GM19025 (cell line): ENCODE results near the gene TOM1L2.

Source experiments
- ATAC-seq: cut with Tn5 transposase; IDR thresholded peaks from one replicate; pipeline ENCODE4 v1.9.1; 2021; ENCODE audit warnings: mild to moderate bottlenecking, low read depth, moderate library complexity; ENCODE audit not compliant: unreplicated experiment

Gene TOM1L2

DNA sequence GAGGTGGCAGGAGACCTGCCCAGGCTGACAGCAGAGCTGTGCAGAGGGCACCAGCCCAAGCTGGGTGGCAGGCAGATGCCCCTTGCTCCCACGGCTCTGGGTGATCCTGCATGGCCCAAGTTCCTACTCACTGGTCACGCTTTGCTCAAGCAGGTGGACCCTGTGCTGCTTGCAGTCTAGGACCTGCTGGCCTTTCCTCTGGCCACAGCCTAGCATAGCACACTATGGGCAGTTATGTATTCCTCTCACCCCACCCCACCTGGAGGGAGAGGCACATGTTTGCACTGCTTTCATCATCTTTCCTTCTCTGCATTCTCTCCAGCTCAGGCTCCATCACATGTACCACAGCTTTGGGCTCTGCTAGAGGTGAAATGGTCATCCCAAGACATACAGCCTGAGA is 115.8 kb downstream of the TOM1L2 start:
- no peak for ATAC-seq

DNA sequence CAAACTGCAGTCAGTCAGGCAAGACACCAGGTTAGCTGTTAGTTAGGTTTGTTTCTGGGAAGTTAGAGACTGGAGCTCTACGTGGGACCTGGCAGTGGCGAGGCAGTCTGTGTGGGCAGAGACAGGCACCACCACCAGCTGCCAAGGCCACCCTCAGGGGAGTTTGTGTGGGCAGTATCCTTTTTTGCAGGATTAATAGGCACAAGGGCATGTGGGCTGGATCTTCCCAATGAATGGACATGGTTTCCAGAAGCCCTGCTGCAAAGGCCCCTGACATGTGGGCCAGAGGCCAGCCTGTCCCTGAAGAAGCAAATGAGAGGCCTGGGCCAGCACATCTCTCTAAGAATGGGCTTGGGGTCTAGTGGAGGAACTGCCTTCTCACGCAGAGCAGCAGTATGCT is 116.2 kb downstream of the TOM1L2 start:
- no peak for ATAC-seq

DNA sequence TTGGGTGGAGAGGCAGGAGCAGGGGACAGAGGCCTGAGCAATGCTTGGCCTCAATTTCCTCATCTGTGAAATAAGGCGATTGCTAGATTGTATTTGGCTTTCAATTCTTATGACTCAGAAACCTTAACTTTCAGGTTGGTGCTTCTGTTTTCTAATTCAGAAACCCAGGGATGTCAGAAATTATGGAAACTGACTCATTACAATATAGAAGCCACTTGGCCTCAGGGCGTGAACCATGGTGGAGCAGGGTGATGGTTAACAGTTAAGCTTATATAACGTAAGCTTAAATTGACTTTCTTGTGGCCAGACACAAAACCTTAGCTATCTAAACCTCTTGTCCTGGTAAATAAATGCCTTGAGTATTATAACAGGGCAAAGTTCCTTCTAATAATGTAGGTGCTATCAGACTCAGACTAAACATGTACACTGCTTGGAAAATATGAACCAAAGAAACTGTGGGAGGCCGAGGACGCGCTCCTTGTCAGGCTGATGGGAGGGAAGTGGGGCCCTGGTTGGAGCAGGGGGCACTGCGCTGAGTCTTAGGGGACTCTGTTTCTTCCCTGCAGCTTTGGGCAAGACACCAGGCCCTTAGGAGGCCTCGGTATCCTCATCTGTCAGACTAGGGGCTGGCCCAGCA is 118.3 kb downstream of the TOM1L2 start:
- ATAC-seq = no peak

DNA sequence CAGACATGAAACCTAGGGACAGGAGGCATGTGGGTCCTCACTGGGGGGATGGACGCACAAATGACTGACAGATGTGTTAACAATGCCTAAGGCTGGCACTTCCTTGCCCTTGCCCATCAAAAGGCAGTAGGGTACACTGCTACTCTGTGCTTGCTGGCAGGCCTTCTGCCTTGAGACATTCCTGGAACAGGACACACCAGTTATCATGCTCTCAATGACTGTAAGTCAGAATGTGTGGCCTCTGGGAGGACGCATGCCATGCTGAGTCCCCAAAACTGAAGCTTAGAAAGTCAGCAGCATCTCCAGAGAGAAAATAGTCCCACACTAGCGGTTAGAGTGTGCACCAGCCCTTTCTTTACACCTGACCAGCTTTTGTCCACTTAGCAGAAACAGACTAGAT is 119.3 kb downstream of the TOM1L2 start:
- ATAC-seq = no peak

DNA sequence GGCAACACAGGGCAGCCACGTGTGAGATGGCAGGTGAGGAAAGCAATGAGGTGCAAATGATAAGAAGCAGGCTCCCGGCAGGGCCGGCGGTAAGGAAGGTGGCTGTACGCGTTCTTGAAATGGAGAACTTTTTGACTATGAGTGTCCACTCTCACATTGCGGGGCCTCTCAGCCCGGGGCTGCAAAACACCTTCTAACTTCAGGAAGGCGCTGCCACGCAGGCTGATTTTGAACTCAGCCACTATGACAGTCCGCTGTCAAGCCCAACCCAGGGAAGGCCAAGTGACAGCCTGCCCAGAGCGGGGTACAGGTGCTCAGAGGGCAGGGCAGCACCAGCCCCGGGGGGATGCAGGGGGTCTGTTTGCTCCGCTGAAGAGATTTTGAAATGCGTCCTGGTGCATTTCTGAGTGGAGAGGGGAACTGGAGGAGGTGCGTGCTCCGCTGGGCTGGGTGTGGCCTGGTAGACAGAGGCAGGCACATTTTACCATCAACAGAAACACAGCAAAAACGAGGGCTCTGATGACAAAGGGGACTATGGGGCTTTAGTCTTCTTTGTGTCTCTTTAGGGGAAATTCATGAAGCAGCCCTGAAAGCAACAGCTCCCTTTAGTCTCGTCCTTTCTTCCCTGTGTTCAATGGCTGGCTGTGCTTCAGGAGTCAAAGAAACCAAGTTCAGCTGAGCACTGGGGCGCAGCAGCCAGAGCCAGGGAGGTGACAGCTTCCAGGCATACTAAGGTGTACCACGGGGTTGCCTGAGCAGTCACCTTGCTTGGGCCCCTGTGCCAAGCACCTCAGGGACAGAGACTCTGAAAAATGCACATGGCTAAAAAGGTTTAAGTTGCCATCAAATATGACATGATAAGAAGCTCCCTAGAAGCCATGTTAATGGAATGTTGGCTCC is 120.8 kb downstream of the TOM1L2 start:
- no peak for ATAC-seq

DNA sequence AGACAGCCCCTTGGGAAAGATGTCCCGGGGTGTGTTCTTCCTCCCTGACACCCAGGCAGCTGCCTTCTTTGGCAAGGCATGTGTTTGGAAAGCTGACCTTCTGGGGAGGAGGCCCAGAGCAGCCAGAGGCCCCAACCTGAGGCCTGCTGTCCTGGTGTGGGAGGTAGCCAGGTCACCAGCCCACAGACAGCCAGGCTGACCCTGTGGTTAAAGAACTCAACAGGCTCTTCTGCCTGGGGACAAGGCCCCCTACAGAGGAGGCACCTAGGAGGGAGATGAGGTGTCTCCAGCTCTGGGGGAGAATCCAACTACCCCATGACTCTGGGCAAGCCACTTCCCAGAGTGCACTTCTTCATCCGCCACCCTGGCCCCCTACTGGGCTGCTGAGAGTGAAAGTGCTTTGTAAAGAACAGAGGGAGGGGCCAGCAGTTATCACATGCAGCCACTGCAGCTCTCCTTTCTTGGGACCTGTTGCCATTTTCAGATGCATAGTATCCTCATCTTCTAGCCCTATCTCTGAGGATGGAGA is 122.3 kb downstream of the TOM1L2 start:
- no peak for ATAC-seq

DNA sequence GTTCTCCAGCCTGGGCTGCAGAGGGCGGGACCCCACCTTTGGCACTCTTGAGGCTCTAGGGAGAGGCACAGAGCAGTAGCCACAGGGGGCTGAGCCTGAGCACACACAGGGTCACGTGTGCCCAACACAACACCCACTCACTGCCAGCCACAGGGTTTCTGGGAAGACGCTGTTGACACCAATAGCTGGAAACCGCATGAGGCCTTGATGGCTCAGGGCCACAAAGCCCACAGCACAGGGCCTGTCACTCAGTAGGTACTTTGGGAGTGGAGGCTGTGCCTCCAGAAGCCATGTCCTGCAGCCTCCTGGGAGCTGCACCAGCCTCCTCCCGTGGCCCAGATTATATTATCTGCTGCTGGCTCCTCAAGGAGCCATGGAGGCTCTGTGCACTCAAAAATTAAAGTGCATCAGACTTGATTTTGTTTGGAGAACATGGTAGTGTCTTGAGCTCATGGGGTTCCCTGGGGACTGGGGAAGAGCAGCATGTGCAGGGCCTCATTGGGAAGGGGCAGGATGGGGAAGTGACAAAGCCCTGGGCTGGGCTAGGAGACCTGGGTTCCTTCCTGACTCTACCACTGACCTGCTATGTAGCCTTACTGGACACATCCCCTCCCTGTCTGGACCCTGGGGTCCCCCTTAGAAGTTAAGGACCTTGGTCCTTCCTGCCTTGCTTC is 122.9 kb downstream of the TOM1L2 start:
- ATAC-seq = peak; percentile 54

DNA sequence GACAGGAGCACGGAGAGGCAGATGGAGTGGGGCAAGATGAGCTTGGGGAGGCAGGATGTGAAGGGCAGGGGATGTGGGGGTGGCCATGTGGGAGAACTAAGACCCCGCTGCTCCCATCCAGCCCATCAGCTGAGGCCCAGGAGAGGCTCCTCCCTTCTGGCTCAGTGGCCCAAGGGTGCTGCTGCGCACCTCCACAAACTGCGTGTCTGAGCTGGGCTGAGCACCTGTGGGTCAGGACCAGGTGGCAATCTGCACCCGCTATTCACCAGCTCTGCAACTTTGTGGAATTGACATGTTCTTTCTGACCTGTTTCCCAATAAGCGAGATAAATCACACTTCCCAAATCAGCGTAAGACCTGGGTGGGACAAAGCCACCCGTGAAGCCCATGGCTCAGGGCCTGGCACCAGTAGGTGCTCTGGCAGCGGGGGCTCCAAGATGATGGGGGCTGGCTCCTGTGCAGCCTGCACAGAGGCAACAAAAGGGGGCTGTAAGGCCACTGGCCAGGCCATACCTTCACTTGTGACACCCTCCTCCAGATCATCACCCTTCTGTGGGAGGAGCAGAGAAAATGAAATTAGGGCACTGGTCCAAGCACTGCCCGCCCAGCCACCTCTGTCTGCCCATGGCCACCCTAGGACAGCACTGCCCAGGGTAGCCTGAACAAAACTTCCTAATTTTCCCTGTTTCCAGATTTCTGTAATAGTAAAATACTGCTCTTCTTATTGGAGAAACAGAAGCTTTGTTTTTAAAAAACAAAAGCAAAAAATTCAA is 123.7 kb downstream of the TOM1L2 start:
- ATAC-seq = no peak

DNA sequence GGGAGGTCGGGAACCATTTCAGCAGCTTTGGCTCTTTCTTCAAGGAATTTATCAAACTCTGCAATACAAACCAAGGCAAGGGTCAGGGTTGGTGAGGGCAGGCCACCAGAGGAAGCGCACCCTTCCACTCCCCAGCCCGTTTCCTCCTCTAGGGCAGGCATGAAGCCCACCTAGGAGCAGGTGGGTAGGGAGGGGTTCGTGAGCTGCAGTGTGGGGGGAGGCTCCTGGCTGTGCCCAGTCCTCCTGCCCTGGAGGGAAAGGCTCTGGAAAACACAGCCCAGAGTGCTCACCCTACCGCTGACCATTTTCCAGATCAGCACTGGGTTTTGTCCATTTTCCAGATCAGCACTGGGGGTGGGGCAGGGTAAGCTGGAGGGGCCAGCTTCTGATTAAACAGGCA is 124.5 kb downstream of the TOM1L2 start:
- ATAC-seq = no peak

DNA sequence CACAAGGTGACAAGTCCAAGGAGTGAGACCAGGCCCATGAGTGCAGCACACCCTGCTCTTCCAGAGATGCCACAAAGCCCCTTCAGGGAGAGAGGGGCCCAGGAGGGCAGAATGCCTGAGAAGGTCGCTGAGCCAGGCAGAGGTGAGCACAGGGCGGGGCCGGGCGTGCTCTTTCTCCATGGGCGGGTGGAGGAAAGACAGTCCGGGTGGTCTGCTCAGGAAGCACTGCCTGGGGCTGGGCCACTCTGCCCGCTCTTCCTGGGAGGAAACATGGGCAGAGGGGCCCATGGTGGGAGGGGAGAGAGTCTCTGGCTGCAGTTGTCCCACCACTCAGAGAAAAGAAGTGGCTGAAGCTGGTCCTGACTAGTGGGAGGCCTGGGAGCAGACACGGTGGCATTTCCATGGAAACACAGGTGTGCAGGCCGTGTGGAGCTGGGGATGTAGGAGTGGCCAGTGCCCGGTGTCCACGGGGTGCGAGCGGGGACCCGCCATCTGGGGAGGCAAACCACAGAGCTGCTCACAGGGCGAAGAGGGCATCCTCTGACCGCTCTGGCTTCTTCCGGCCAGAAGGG is 125.0 kb downstream of the TOM1L2 start:
- no peak for ATAC-seq

DNA sequence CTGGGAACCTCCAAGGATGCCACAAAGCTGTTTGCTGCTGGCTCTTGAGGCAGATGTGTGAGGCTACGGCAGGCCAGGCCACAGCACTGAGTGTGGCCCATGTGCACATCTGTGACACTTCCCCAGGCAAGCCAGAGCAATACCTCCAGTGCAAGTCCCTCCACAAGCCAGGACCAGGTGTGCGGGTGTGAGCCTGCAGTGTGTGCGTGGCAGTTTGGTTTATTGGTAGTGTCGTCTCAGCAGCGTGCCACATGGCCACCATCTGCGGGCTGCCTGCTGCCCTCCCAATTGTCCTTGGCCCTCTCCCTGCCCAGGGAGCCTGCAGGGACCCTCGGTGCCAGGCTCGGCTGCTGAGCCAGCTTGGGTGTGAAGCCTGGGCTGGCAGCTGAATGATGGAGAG is 125.6 kb downstream of the TOM1L2 start:
- ATAC-seq = no peak

DNA sequence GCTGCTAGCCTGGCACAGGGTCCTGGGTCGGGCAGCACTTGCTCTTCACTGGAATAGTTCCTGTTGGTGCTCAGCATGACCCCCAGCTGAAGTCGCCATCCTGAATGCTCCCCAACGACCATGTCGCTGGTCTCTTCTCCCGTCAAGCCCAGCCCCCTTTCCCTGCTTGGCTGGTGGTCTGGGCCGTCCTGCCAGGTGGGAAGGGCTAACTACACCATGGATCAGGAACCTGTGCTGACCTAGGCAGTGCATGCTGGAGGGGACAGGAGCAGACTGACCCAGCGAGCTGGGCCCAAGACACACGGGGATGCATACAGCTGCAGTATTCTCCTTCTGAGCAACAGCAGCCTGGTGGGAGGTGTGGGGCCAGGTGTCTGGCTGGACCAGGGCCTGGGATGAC is 126.2 kb downstream of the TOM1L2 start:
- ATAC-seq = no peak

DNA sequence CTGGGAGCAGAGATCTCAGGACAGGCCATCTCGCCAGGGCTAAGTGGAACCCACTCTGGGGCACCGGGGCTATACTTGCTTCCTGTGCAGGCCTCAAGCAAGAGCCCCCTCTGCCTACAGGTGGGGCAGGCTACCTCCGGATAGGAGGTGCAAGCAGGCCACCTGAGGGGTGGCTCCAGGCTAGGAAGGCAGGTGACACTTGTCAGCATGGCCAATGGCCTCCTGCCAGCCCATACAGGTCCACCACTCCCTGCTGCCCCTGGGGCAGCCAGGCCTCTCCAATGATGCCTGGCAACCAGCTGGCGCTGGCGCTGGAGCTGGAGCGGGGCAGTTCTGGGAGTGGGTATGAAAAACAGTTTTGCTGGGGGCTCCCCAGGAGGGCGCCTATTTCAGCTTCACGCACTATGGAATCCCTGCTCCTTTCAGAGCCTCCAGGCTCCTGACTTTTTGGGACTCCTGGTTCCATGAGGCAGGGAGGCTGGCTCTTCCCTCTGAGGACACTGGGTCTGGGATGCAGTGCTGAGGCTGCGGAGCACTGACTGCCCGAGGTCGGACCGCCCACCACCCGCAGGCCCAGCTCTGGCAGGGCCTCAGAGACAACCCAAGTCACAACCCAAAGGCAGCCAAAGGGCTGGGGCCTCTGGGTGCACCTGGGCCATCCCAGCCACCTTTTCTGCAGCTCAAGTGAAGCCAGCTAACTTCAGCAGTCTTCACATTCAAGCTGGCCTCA is 127.0 kb downstream of the TOM1L2 start:
- ATAC-seq = no peak

DNA sequence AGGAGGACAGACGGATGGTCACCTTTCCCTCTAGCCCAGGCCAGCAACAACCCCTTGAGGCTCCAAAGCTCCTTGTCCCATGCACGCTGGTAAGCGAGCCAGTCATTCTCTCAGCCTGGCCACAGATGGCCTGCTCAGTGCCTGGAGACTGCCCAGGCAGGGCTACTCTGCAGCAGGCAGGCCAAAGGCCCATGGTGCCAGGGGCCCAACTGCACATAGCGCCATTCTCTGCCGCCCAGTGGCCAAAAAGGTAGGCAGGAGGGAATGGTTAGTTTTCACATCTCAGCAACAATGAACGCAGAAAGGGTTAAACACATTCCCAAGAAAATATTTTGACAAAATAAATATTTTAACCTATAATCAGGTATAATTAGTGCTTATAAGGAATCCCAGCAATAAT is 127.7 kb downstream of the TOM1L2 start:
- no peak for ATAC-seq

DNA sequence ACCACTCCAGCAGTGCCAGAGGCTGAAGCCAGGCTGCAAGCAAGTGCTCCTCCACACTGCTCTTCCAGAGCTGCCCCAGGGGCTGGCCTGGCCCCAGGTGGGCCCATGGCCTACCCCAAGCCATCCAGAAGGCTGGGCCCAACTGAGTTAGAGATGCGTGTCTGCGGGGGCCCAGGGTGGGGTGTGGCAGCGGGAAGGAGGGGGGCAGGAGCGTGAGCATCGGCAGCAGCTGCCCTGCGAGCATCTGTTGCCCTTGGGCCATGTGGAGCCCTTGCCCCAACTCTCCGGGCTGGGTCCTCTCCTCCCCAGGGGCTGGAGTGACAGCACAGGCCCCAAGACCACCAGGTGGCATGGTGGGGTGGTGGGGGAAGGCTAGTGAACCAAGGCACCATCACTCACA is 128.1 kb downstream of the TOM1L2 start:
- ATAC-seq = no peak

DNA sequence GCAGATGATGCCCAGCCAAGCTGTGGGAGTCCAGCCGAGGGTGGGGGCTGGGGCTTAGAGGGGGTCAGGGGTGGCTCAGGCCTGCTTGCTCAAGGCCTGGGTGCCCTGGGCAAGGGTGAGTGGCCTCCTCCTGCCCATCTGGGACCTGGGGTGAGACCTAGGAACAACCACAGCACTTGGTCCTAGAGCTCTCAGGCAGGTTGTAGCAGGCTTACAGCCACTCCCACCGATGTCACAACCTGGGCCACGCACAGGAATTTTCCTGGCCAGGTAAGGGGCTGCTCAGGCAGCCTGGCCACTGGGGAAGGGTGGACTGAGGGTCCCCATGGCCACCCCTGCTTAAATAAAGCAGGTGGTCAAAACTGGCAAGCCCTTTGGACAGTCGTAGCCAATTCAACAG is 129.1 kb downstream of the TOM1L2 start:
- ATAC-seq = no peak

DNA sequence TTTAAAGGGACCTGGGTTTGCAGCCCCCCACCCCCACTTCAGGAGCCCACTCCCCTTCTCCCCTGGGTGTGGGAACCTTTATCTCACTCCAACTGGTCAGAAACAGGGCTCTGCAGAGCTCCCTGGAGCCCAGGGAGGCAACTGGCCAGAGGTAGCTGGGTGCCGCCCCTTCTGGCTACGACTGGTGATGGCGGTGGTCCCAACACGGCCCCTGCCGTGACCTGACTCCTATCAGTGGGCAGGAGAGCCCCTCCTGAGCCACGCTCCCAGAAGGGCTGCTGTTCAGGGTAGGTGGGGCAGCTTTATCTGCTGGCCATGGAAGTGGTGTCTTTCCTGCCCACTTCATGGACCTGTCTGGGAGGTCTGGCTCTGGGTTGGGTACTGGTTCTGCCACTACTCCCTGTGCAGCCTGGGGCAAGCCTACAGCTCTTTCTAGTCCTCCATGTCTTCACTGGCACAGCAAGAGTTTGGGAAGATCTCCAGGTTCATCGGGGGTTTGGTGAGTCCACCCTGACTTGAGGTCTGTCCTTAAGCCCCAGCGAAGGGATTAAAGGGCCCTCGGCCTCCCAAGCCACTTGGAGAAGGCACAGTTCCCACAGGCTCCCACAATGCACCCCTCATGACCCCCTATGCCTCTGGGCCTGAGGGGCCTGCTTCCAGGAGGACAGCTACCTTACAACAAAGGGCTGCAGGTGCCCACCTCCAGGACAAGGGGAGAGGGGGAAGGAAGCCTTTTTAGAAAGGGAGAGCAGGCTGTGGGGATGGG is 129.9 kb downstream of the TOM1L2 start:
- no peak for ATAC-seq

DNA sequence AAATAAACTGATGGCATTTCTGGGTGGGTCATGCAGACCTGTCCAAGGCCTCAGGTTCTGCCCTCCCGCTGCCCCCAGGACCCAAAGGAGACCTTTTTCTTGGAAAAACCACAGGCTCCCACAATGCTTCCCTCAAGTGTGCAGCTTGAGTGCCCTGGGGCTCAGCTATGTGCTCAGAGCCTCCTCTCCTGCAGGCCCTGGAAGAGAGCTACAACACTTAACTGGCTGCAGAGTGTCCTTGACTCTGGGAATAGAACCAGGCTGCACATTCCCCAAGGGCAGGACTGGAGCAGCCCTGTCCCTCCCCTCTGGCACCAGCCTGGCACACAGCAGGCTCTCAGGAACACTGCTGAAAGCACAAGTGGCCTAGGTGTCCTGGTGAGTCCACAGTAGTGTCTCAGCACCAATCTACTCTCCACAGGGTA is 130.6 kb downstream of the TOM1L2 start:
- no peak for ATAC-seq
